Dendritic cell treated with granulocyte-macrophage colony-stimulating factor and Interleukin-4, amounts not matched to agents 40 ng/mL and 50 ng/mL, for 4 days (primary cell): Measurements from ENCODE around the gene PLCD4.

ENCODE experiments used
- H3K27ac Mint-ChIP-seq: one replicate; pipeline ENCODE4 v1.8.0; 2022; ENCODE audit warnings: mild to moderate bottlenecking, mixed read lengths
- H3K27me3 Mint-ChIP-seq: one replicate; pipeline ENCODE4 v1.8.0; 2022; ENCODE audit warnings: mild to moderate bottlenecking, mixed read lengths
- H3K36me3 Mint-ChIP-seq: one replicate; pipeline ENCODE4 v1.8.0; 2022; ENCODE audit warnings: low read depth, mixed read lengths
- H3K4me1 Mint-ChIP-seq: one replicate; pipeline ENCODE4 v1.8.0; 2022; ENCODE audit warnings: low read depth, mixed read lengths
- H3K4me3 Mint-ChIP-seq: one replicate; pipeline ENCODE4 v1.8.0; 2022; ENCODE audit warnings: mild to moderate bottlenecking, moderate library complexity, mixed read lengths
- H3K9me3 Mint-ChIP-seq: one replicate; pipeline ENCODE4 v1.8.0; 2022; ENCODE audit warnings: mixed read lengths
- intact Hi-C: fragments of 100-400 bp; cut with micrococcal nuclease; formaldehyde crosslinking; loops from one replicate; pipeline ENCODE4 v1.15.0; 2022

The PLCD4 gene

DNA sequence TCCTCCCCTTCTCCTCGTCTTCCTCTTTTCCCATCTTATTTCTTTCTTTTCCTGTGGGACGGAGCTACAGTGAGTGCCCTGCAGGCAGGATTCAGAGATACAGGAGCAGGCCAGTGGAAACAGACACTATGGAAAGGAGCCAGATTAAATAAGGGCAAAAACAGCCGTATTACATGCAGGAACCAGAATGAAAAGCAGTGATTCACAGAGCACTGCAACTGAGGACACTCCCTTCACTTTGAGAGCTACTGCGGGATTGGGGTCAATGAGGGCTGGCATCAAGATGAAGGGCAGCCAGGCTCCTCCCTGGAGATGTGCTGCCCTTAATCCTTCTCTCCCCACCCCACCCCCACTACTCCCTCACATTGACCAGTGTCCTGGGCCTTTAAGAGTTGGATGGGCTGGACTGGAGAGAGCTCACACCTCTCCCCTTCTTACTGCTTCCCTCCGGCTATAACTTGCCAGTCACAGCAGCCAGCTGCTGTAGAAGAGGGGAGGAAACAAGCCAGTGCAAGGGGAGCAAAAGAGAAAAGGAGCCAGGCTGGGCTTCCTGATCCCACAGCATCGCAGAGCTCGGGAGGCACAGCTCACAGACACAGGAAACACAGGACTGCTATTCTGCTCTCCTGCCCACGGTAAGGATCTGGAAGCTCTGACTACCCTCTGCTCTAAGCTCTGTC lies at the start of gene PLCD4:
Gene PLCD4, plus strand, starts transcription at position 464 of the 680 bp plus-strand sequence. CDS start 7,841 bp downstream, outside the sequence.
- no peak within 1 kb of the TSS for H3K27ac Mint-ChIP-seq
- no peak within 1 kb of the TSS for H3K4me3 Mint-ChIP-seq
- no peaks in the 10 kb centered on the region for H3K9me3 Mint-ChIP-seq
- H3K27me3 Mint-ChIP-seq = peaks cover 8% of the 10 kb centered on the region
- intact Hi-C loops = no loop called here
- H3K4me1 Mint-ChIP-seq = no peaks in the 10 kb centered on the region
- H3K36me3 Mint-ChIP-seq = no peaks in the 10 kb centered on the region

- Mint-ChIP-seq H3K27ac (peak overlapping the region; percentile 32), H3K4me1 (peaks cover 16% of the 10 kb centered on the region), H3K4me3 (no peak overlapping the region), H3K27me3 (no peaks in the 10 kb centered on the region), H3K36me3 (peaks cover 66% of the 10 kb centered on the region), H3K9me3 (no peaks in the 10 kb centered on the region)
- intact Hi-C loops = no loop called here
These were observed 49.8 kb upstream of the PLCD4 start for GRCh38 chr2:218557941-218558340.

- no peak overlapping the region for H3K4me3 Mint-ChIP-seq
- peaks cover 66% of the 10 kb centered on the region for H3K36me3 Mint-ChIP-seq
- intact Hi-C loops = no loop called here
- no peaks in the 10 kb centered on the region for H3K9me3 Mint-ChIP-seq
- H3K4me1 Mint-ChIP-seq = peaks cover 16% of the 10 kb centered on the region
- no peaks in the 10 kb centered on the region for H3K27me3 Mint-ChIP-seq
- H3K27ac Mint-ChIP-seq = no peak overlapping the region
These were observed 48.7 kb upstream of the PLCD4 start for GRCh38 chr2:218558986-218559385.

GRCh38 chr2:218564056-218564455 lies 43.6 kb upstream of the PLCD4 start:
- peaks cover 26% of the 10 kb centered on the region for H3K4me1 Mint-ChIP-seq
- intact Hi-C loops = no loop called here
- H3K4me3 Mint-ChIP-seq = no peak overlapping the region
- no peak overlapping the region for H3K27ac Mint-ChIP-seq
- H3K27me3 Mint-ChIP-seq = no peaks in the 10 kb centered on the region
- no peaks in the 10 kb centered on the region for H3K9me3 Mint-ChIP-seq
- H3K36me3 Mint-ChIP-seq = peaks cover 69% of the 10 kb centered on the region

DNA sequence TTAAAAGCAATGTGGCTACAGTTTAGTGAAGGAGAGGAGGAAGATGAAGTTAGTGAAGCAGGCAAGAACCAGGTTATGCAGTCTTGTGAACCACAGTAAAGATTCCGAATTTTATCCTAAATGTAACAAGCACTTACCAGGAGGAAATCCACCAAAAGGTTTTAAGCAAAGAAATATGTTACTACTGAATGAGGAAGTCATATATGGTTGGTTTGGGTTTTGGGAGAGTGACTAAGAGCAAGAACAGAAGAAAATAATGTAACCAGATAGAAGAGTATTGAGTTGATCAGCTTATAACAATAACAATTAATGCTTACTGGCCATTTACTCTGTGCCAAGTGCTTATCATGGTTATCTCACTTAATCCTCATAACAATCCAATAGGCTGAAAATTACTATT lies 41.4 kb upstream of the PLCD4 start:
- Mint-ChIP-seq H3K9me3 (no peaks in the 10 kb centered on the region), H3K36me3 (peaks cover 55% of the 10 kb centered on the region), H3K27ac (peak overlapping the region; percentile 99), H3K4me3 (no peak overlapping the region), H3K4me1 (peaks cover 45% of the 10 kb centered on the region), H3K27me3 (no peaks in the 10 kb centered on the region)
- intact Hi-C loops = loop anchor here (5.0 kb wide), 1 partner anchor 294 kb away; the partner anchor contains the start of genes AAMP and PNKD

- Mint-ChIP-seq H3K27me3 (no peaks in the 10 kb centered on the region), H3K36me3 (peaks cover 52% of the 10 kb centered on the region)
These were observed 39.9 kb upstream of the PLCD4 start for GRCh38 chr2:218567797-218568189.

DNA sequence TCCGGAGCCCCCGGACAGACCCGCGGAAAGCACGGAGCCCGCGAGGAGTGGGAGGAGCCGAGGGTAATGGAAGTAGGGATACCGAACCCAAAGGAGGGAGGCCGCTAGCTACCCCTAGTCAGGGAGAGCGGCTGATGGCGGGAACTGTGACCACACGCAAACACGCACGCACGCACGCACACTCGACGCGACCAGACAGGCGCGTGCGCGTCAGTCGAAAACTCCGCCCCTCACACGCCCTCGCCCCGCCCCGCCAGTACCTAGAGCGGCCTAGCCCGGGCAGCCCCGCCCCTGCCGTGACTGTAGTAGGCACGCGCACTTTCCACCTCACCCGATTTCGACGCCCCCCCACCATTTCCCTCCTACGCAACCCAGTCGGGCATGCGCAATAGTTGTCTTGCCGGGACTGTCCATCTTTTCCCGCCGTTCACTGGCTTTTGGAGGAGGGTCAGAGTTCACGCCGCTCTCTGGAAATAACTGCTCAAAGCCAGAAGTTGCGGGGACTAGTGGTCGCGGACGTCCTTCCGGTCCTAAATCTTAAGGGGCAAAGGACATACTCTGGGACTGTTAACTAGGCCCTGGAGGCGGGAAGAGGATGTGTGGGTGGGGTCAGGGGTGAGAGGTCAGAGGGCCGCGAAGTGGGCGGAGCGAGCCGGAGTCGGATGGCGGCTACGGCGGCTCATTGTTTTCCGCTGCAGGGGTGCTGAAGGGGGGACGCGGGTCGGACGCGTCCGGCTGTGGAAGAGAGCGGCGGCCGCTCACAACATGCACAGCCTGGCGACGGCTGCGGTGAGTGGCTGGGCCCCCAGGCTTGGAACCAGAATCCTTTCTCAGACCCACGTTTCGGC lies 39.3 kb upstream of the PLCD4 start, which contains the start of the genes CNOT9 and USP37:
Gene CNOT9, plus strand, starts transcription at position 650 of the 848 bp plus-strand sequence. Its CDS starts 116 bp downstream, at position 766.
Gene USP37, minus strand, starts transcription at position 162 of the 848 bp plus-strand sequence. CDS start 9,698 bp downstream, outside the sequence.
- intact Hi-C loops = loop anchor here (5.0 kb wide), 1 partner anchor 296 kb away; the partner anchor contains the start of genes AAMP and PNKD
- Mint-ChIP-seq H3K4me1 (peaks cover 46% of the 10 kb centered on the region), H3K36me3 (peaks cover 52% of the 10 kb centered on the region)

More at GRCh38 chr2:218567797-218568189, 39.9 kb upstream of the PLCD4 start:
- H3K4me1 Mint-ChIP-seq = peaks cover 46% of the 10 kb centered on the region
- no peaks in the 10 kb centered on the region for H3K9me3 Mint-ChIP-seq
- H3K4me3 Mint-ChIP-seq = peak overlapping the region; percentile 98
- H3K27ac Mint-ChIP-seq = peak overlapping the region; percentile 99
- intact Hi-C loops = loop anchor here (5.0 kb wide), 1 partner anchor 295 kb away; the partner anchor contains the start of genes AAMP and PNKD

DNA sequence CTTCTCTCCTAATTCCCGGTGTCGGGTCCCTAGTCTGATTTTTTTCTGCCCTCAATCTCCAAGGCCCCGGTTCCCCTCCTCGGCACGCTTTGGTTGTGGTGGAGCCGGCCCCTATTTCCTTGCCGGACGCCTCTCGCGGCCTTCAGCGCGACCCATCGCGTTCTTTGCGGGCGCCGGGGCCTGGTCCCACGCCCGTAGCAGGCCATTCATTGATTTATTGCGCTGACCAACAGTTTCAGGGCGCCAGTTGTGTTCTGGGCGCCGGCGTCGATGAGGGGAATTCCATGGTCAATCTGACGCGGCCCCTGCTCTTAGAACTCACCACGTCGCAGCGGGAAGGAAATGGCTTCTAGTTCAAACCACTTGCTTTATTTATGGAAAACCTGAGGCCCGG lies 38.7 kb upstream of the PLCD4 start:
- peak overlapping the region; percentile 98 for H3K4me3 Mint-ChIP-seq
- H3K36me3 Mint-ChIP-seq = peaks cover 49% of the 10 kb centered on the region
- intact Hi-C loops = loop anchor here (5.0 kb wide), 1 partner anchor 297 kb away; the partner anchor contains the start of genes AAMP and PNKD
- no peaks in the 10 kb centered on the region for H3K27me3 Mint-ChIP-seq
- peak overlapping the region; percentile 99 for H3K27ac Mint-ChIP-seq
- H3K4me1 Mint-ChIP-seq = peaks cover 46% of the 10 kb centered on the region
- H3K9me3 Mint-ChIP-seq = no peaks in the 10 kb centered on the region

More for the DNA sequence above, 39.3 kb upstream of the PLCD4 start, which contains the start of the genes CNOT9 and USP37:
- Mint-ChIP-seq H3K27ac (peak within 1 kb of the TSS; percentile 99), H3K4me3 (peak within 1 kb of the TSS; percentile 98), H3K9me3 (no peaks in the 10 kb centered on the region), H3K27me3 (no peaks in the 10 kb centered on the region)

- Mint-ChIP-seq H3K27me3 (no peaks in the 10 kb centered on the region), H3K9me3 (no peaks in the 10 kb centered on the region), H3K27ac (peak overlapping the region; percentile 99), H3K4me3 (peak overlapping the region; percentile 98), H3K4me1 (peaks cover 46% of the 10 kb centered on the region), H3K36me3 (peaks cover 51% of the 10 kb centered on the region)
- intact Hi-C loops = loop anchor here (5.0 kb wide), 1 partner anchor 298 kb away; the partner anchor contains the start of genes AAMP and PNKD
These were observed 37.8 kb upstream of the PLCD4 start for GRCh38 chr2:218569661-218570500.

- intact Hi-C loops = no loop called here
- Mint-ChIP-seq H3K4me3 (no peak overlapping the region), H3K9me3 (no peaks in the 10 kb centered on the region), H3K27me3 (no peaks in the 10 kb centered on the region), H3K36me3 (peaks cover 61% of the 10 kb centered on the region), H3K27ac (peak overlapping the region; percentile 99), H3K4me1 (peaks cover 46% of the 10 kb centered on the region)
These were observed 36.8 kb upstream of the PLCD4 start for GRCh38 chr2:218570850-218571249.

DNA sequence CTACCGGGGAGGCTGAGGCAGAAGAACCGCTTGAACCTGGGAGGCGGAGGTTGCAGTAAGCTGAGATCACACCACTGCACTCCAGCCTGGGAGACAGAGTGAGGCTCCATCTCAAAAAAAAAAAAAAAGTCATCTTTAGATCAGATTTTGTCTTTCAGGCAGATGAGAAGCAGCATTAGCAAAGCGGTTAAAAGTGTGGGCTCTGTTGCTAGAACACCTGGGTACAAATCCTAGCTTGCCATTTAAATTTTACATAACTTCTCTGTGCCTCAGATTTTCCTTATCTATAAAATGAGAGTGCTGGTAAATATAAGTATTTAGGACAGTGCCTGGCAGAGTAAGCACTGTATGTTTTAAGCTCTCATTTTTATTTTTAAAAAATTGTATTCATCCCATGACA lies 30.8 kb upstream of the PLCD4 start:
- Mint-ChIP-seq H3K4me3 (no peak overlapping the region), H3K36me3 (peaks cover 67% of the 10 kb centered on the region)
- intact Hi-C loops = no loop called here

DNA sequence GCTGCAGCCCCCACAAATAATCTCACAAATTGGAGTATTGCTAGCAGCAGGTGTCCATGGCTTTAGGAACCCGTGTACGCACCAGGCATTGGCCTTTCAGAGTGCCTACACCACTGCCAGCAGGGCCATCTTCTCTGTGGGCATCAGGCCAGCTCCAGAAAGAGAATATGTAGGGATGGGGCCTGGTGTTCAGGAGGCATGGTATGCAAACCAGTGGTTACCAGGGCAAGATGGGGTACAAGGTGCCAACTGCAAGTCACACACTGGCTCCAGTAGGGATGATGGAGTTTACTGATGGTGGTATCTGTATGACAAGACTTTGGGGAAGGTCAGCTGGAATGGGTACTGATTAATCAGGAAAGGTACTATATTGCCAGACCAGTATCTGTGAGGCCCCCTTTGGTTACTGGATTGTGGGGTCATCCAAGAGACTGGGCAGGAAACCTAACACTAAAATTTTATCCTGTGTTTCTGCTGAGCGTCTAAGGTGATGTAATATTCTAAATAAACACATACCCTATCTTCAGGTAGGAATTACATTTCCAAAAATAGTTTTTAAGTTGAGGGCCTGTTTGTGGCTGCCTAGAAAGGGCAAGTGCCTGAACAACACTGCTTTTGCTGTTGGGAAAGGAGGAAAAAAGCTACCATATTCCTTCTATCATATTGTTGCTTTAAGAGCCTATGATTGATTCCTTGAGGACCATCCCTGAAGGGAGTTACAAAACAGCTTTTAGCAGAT lies 30.0 kb upstream of the PLCD4 start:
- Mint-ChIP-seq H3K4me1 (peaks cover 5% of the 10 kb centered on the region), H3K9me3 (no peaks in the 10 kb centered on the region), H3K4me3 (no peak overlapping the region), H3K36me3 (peaks cover 67% of the 10 kb centered on the region), H3K27me3 (no peaks in the 10 kb centered on the region), H3K27ac (no peak overlapping the region)
- intact Hi-C loops = no loop called here

More for the DNA sequence above, 30.8 kb upstream of the PLCD4 start:
- Mint-ChIP-seq H3K4me1 (peaks cover 5% of the 10 kb centered on the region), H3K27ac (no peak overlapping the region), H3K27me3 (no peaks in the 10 kb centered on the region), H3K9me3 (no peaks in the 10 kb centered on the region)
